GM12878 (cell line): Measurements from ENCODE around the gene TAAR9. TPM values are rescaled to one million over a fixed set of nuclear protein-coding genes. Genes with fewer than 3 reads are reported as not detected.

Experiments used
- ATAC-seq: fragments of 200-7000 bp; cut with Tn5 transposase; 3 replicates; pipeline ENCODE4 v1.9.1; 2020; ENCODE audit warnings: mild to moderate bottlenecking, moderate library complexity
- BruUV-seq: library from RNA; stranded (reverse); fragments of 400-500 nt; replicated peaks from 2 replicates; lab custom pipeline; 2021; lab: Mats Ljungman, UMichigan
- CTCF ChIA-PET: fragments of 300-600 bp; sonication (Branson Sonifier 250); formaldehyde crosslinking; extraction: SDS; loops from one replicate; lab custom pipeline; 2021; ENCODE audit warnings: inconsistent platforms; lab: Yijun Ruan, JAX
- POLR2A ChIA-PET: fragments of 350-600 bp; formaldehyde crosslinking; extraction: SDS; loops from one replicate; lab custom pipeline; 2021; ENCODE audit warnings: inconsistent platforms; lab: Charles Lee
- RAD21 ChIA-PET: fragments of 300-600 bp; sonication (Branson Sonifier 250); formaldehyde crosslinking; loops from one replicate; lab custom pipeline; 2023; ENCODE audit warnings: antibody characterized with exemption; ENCODE audit not compliant: unreplicated experiment; lab: Charles Lee
- SMC1A ChIA-PET: fragments of 300-600 bp; sonication (Branson Sonifier 250); formaldehyde crosslinking; loops from one replicate; lab custom pipeline; 2023; ENCODE audit not compliant: unreplicated experiment, uncharacterized antibody; lab: Charles Lee
- DNase-seq: peaks from one replicate; pipeline ENCODE4 v3.0.0-alpha.2; 2011; ENCODE audit warnings: low read depth, low spot score
- FAIRE-seq: peaks from 3 replicates; lab custom pipeline; 2011; peaks lifted over from hg19 to GRCh38; lab: Jason Lieb, UNC
- H2AFZ ChIP-seq: 2 replicates; pipeline ENCODE4 v1.6.0; 2011; ENCODE audit warnings: low read depth, low read length, control low read depth; ENCODE audit not compliant: control insufficient read depth
- H3K27ac ChIP-seq: 2 replicates; pipeline ENCODE4 v1.5.1; 2011; ENCODE audit warnings: control low read depth; ENCODE audit not compliant: control insufficient read depth, insufficient read depth
- H3K27me3 ChIP-seq, 2 experiments: replicated peaks in 1 of 2; 2 replicates each; pipeline versions ENCODE4 v1.6.0 to v1.6.1; 2011; ENCODE audit warnings: low read length in 1 of 2; ENCODE audit not compliant: control insufficient read depth in 2 of 2, insufficient read depth in 2 of 2
- H3K36me3 ChIP-seq, 2 experiments: 2 replicates each; pipeline ENCODE4 v1.5.1; 2011; ENCODE audit warnings: low read length in 1 of 2; ENCODE audit not compliant: control insufficient read depth in 2 of 2, insufficient read depth in 2 of 2
- H3K4me1 ChIP-seq: 2 replicates; pipeline ENCODE4 v1.6.1; 2011; ENCODE audit warnings: mild to moderate bottlenecking, low read length, moderate library complexity, mixed read lengths; ENCODE audit not compliant: control insufficient read depth, insufficient read depth
- H3K4me2 ChIP-seq: 2 replicates; pipeline ENCODE4 v1.6.0; 2011; ENCODE audit warnings: control low read depth; ENCODE audit not compliant: control insufficient read depth, insufficient read depth
- H3K4me3 ChIP-seq: fragments of 200-600 bp; sonication (generic); 2 replicates; pipeline ENCODE4 v1.5.1; 2016
- H3K79me2 ChIP-seq: 2 replicates; pipeline ENCODE4 v1.6.0; 2011; ENCODE audit warnings: low read length; ENCODE audit not compliant: control insufficient read depth, insufficient read depth
- H3K9ac ChIP-seq: 2 replicates; pipeline ENCODE4 v1.8.0; 2011; ENCODE audit warnings: low read length, control low read depth, mixed read lengths; ENCODE audit not compliant: control insufficient read depth, insufficient read depth
- H3K9me3 ChIP-seq: replicated peaks from 3 replicates; pipeline ENCODE4 v1.5.1; 2011; ENCODE audit warnings: mild to moderate bottlenecking, low read length; ENCODE audit not compliant: control insufficient read depth, insufficient read depth
- H4K20me1 ChIP-seq: 2 replicates; pipeline ENCODE4 v1.6.0; 2011; ENCODE audit not compliant: control insufficient read depth, insufficient read depth
- ATF2 ChIP-seq: IDR thresholded peaks from 2 replicates; pipeline ENCODE4 v1.6.1; 2012; ENCODE audit warnings: low read length, inconsistent platforms
- BCLAF1 ChIP-seq: fragments of 450-650 bp; IDR thresholded peaks from 2 replicates; pipeline ENCODE4 v1.6.1; 2017; ENCODE audit warnings: antibody characterized with exemption, mild to moderate bottlenecking, moderate library complexity
- BMI1 ChIP-seq: fragments of 450-650 bp; IDR thresholded peaks from 2 replicates; pipeline ENCODE4 v1.6.1; 2016; ENCODE audit warnings: mild to moderate bottlenecking, moderate library complexity, borderline replicate concordance
- CREB1 ChIP-seq: IDR thresholded peaks from 2 replicates; pipeline ENCODE4 v1.6.1; 2012; ENCODE audit warnings: low read depth, mild to moderate bottlenecking, inconsistent platforms
- DPF2 ChIP-seq: fragments of 450-650 bp; IDR thresholded peaks from 2 replicates; pipeline ENCODE4 v1.6.1; 2017; ENCODE audit warnings: mild to moderate bottlenecking
- ETV6 ChIP-seq, 2 experiments: fragments of 450-650 bp in 1 of 2; IDR thresholded peaks in 1 of 2; conservative IDR thresholded peaks in 1 of 2; 2 replicates each; pipeline ENCODE4 v1.6.1; 2014; ENCODE audit warnings: antibody characterized with exemption in 1 of 2, borderline replicate concordance in 1 of 2, low read depth in 1 of 2, mild to moderate bottlenecking in 1 of 2, moderate library complexity in 1 of 2
- IRF3 ChIP-seq: fragments of 450-650 bp; IDR thresholded peaks from 2 replicates; pipeline ENCODE4 v1.6.1; 2014; ENCODE audit warnings: mild to moderate bottlenecking
- NFIC ChIP-seq: IDR thresholded peaks from 2 replicates; pipeline ENCODE4 v1.6.1; 2012; ENCODE audit warnings: low read depth, mild to moderate bottlenecking, inconsistent platforms, low read length, moderate library complexity
- NKRF ChIP-seq: fragments of 450-650 bp; conservative IDR thresholded peaks from 2 replicates; pipeline ENCODE4 v1.6.1; 2017; ENCODE audit warnings: mild to moderate bottlenecking, moderate library complexity
- RFX5 ChIP-seq: IDR thresholded peaks from 2 replicates; pipeline ENCODE4 v1.6.1; 2011; ENCODE audit warnings: low read depth, low read length, improper control_type of control experiment
- SIN3A ChIP-seq: IDR thresholded peaks from 2 replicates; pipeline ENCODE4 v1.6.1; 2012; ENCODE audit warnings: low read depth, low read length, improper control_type of control experiment
- SRF ChIP-seq, 2 experiments: IDR thresholded peaks; 2 replicates each; pipeline ENCODE4 v1.6.1; 2011; ENCODE audit warnings: low read depth in 2 of 2, low read length in 2 of 2, mild to moderate bottlenecking in 1 of 2, moderate library complexity in 1 of 2
- SUZ12 ChIP-seq: fragments of 200-600 bp; sonication (generic); IDR thresholded peaks from one replicate; pipeline ENCODE4 v1.6.1; 2018; ENCODE audit warnings: antibody characterized with exemption, mild to moderate bottlenecking; ENCODE audit not compliant: unreplicated experiment
- ZNF592 ChIP-seq: fragments of 450-650 bp; IDR thresholded peaks from 2 replicates; pipeline ENCODE4 v1.6.1; 2017; ENCODE audit warnings: mild to moderate bottlenecking, moderate library complexity
- in situ Hi-C: fragments of 300-500 bp; cut with MboI; formaldehyde crosslinking; loops from 9 replicates; pipeline ENCODE4 v1.14.3; 2018; ENCODE audit warnings: mixed read lengths
- intact Hi-C: fragments of 100-400 bp; cut with micrococcal nuclease; formaldehyde crosslinking; loops from one replicate; pipeline ENCODE4 v1.14.2; 2022; ENCODE audit not compliant: unreplicated experiment
- polyA plus RNA-seq, 11 experiments: library from polyadenylated mRNA; depleted of rRNA in 4 of 11; unstranded in 6 of 11; stranded (reverse) in 5 of 11; fragments of >200 nt; fragmentation: Nextera tagmentation in 4 of 11; fragmentation: Illumina TruSeq in 1 of 11; extraction: Ambion mirVana in 4 of 11; extraction: Trizol in 1 of 11; gene quantifications; 1 replicate in 1 of 11; 2 replicates in 10 of 11; pipeline versions ENCODE4 v1.2.1 to v1.2.3, GENCODE V29; 2011 to 2016; ENCODE audit warnings: inconsistent platforms in 2 of 11, missing spikeins in 2 of 11, low read depth in 1 of 11
- total RNA-seq, 4 experiments: library from RNA; depleted of rRNA in 3 of 4; stranded (reverse); fragments of >200 nt in 3 of 4; fragmentation: Illumina TruSeq in 1 of 4; extraction: Trizol in 1 of 4; gene quantifications; 2 replicates each; pipeline versions ENCODE4 v1.2.1 to v1.2.3, GENCODE V29; 2013 to 2021

TAAR9 gene
- total and polyA plus RNA-seq, 10 of the 15 experiments (the other 5 are each of a cell fraction or from before 2014, with no cell fraction given) = not detected

GRCh38 chr6:132571774-132572173, 33.7 kb downstream of the TAAR9 start:
- H4K20me1 ChIP-seq = no peaks in the 10 kb centered on the region
- CTCF ChIA-PET = no interaction called here
- in situ Hi-C loops = no loop called here
- FAIRE-seq (no peak), DNase-seq (no peak), ATAC-seq (no peak)
- H3K27me3 ChIP-seq = no peaks in the 10 kb centered on the region
- BruUV-seq = no TSS peak
- no peak overlapping the region for H3K9ac ChIP-seq
- H3K4me3 ChIP-seq = no peak overlapping the region
- RAD21 ChIA-PET = no interaction called here
- H3K4me2 ChIP-seq = no peak overlapping the region
- intact Hi-C loops = no loop called here
- no peaks in the 10 kb centered on the region for H3K36me3 ChIP-seq
- no peaks in the 10 kb centered on the region for H3K79me2 ChIP-seq
- H3K9me3 ChIP-seq = no peaks in the 10 kb centered on the region
- SMC1A ChIA-PET = no interaction called here
- H3K27ac ChIP-seq = no peak overlapping the region
- no peak overlapping the region for H2AFZ ChIP-seq
- POLR2A ChIA-PET = no interaction called here
- no peaks in the 10 kb centered on the region for H3K4me1 ChIP-seq
- no peak for TF ChIP-seq SUZ12
- TF ChIP-seq IRF3 = no peak
- no peak for TF ChIP-seq ETV6 (conservative IDR thresholded peaks at IDR 0.05 in 1 of 2, IDR thresholded peaks at IDR 0.05 in 1 of 2; ENCODE audit: borderline replicate concordance in 1 of 2, low read depth in 1 of 2)
- TF ChIP-seq SIN3A = no peak
- TF ChIP-seq CREB1 = no peak
- no peak for TF ChIP-seq ATF2
- TF ChIP-seq NKRF = no peak
- no peak for TF ChIP-seq ZNF592
- no peak for TF ChIP-seq DPF2
- no peak for TF ChIP-seq BMI1
- no peak for TF ChIP-seq BCLAF1
- TF ChIP-seq NFIC = no peak
- TF ChIP-seq SRF (IDR thresholded peaks at IDR 0.05; ENCODE audit: low read depth in 2 of 2, low read length in 2 of 2) = no peak
- no peak for TF ChIP-seq RFX5
